GM19452 (cell line): ENCODE data around the gene OLFM2.

Source experiments
- ATAC-seq: cut with Tn5 transposase; IDR thresholded peaks from one replicate; pipeline ENCODE4 v1.9.1; 2021; ENCODE audit not compliant: unreplicated experiment

The OLFM2 gene

GRCh38 chr19:9910625-9911024, 25.7 kb downstream of the OLFM2 start:
- no peak for ATAC-seq

- ATAC-seq, result no peak
These were observed 27.1 kb downstream of the OLFM2 start for GRCh38 chr19:9909251-9909650.

- no peak for ATAC-seq
These were observed 29.7 kb downstream of the OLFM2 start for GRCh38 chr19:9906475-9907087.

GRCh38 chr19:9903336-9903735, 33.0 kb downstream of the OLFM2 start:
- no peak for ATAC-seq

- no peak for ATAC-seq
These were observed 34.7 kb downstream of the OLFM2 start for GRCh38 chr19:9901642-9902041.

- ATAC-seq, result no peak
These were observed 35.3 kb downstream of the OLFM2 start for GRCh38 chr19:9901020-9901419.

- ATAC-seq, result no peak
These were observed 44.5 kb downstream of the OLFM2 start for GRCh38 chr19:9891609-9892373.

GRCh38 chr19:9885077-9885552, 51.2 kb downstream of the OLFM2 start:
- no peak for ATAC-seq

- ATAC-seq, result no peak
These were observed 52.6 kb downstream of the OLFM2 start for GRCh38 chr19:9883764-9884163.

GRCh38 chr19:9883231-9883758, 53.0 kb downstream of the OLFM2 start:
- ATAC-seq, result no peak

- no peak for ATAC-seq
These were observed 54.6 kb downstream of the OLFM2 start for GRCh38 chr19:9881720-9882119.

- ATAC-seq, result no peak
These were observed 57.7 kb downstream of the OLFM2 start for GRCh38 chr19:9878511-9879196.

GRCh38 chr19:9877780-9878510, 58.4 kb downstream of the OLFM2 start:
- ATAC-seq, result no peak

- ATAC-seq, result no peak
These were observed 60.5 kb downstream of the OLFM2 start for GRCh38 chr19:9875796-9876195.

- ATAC-seq, result no peak
These were observed 61.2 kb downstream of the OLFM2 start for GRCh38 chr19:9875031-9875627.

- no peak for ATAC-seq
These were observed 63.6 kb downstream of the OLFM2 start for GRCh38 chr19:9872618-9873242.

- no peak for ATAC-seq
These were observed 64.5 kb downstream of the OLFM2 start for GRCh38 chr19:9871626-9872338.

- ATAC-seq, result no peak
These were observed 67.2 kb downstream of the OLFM2 start for GRCh38 chr19:9868983-9869617.
